ENCODE results near the gene PIK3R5. TPM values are rescaled to one million over a fixed set of nuclear protein-coding genes. Genes with fewer than 3 reads are reported as not detected.

Gene PIK3R5
- total and polyA plus RNA-seq, 2 donors from 2014 or later: 0.45 to 19.1 TPM

DNA sequence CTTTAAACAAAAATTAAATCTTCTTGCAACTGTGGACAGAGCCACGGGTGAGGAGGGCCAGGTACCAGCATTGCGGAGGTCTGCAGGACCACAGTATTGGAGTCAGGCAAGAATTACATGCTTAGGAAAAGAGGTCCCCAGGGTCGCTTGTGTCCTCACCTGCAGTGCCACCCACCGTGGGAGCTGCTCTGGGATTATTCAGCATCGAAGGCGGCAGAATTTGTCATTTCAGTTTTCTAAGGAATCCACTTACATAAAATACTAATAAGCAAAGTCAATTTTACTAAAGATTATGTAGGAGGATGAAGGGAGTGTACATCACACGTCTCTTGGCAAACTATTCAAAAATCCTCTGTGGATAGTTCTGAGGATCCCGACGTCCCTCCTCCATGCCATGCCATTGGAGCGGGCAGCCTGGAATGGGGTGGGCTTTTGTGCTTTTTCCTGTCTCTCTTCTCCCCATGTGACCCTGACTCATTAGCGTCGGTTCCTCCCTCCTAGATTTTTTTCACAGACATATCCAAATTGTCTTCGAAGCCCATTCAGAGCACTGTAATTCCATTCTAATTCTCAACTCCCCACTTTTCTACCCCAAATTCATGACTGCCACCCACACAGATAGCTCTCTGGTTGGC lies 95.0 kb downstream of the PIK3R5 start:
- DNase-seq (no peak), FAIRE-seq (no peak)
- Histone ChIP-seq H3K9me3 (ENCODE audit: control insufficient read depth in 2 of 3, insufficient read depth in 1 of 3, low read length in 3 of 3) (no peaks in the 10 kb centered on the region), H3K27me3 (ENCODE audit: control insufficient read depth, insufficient read depth, low read length) (no peaks in the 10 kb centered on the region), H3K9ac (ENCODE audit: low read length in 3 of 3) (no peak overlapping the region), H3K36me3 (ENCODE audit: control insufficient read depth in 2 of 3, insufficient read depth in 3 of 3, low read length in 3 of 3) (no peaks in the 10 kb centered on the region), H3K27ac (ENCODE audit: low read depth in 2 of 2, low read length in 2 of 2) (no peak overlapping the region), H3K4me3 (ENCODE audit: low read length in 3 of 3) (no peak overlapping the region), H3K4me1 (ENCODE audit: control insufficient read depth in 2 of 3, insufficient read depth in 2 of 3, low read depth in 1 of 3, low read length in 3 of 3) (no peaks in the 10 kb centered on the region)
- TF ChIP-seq, protein P1, sequence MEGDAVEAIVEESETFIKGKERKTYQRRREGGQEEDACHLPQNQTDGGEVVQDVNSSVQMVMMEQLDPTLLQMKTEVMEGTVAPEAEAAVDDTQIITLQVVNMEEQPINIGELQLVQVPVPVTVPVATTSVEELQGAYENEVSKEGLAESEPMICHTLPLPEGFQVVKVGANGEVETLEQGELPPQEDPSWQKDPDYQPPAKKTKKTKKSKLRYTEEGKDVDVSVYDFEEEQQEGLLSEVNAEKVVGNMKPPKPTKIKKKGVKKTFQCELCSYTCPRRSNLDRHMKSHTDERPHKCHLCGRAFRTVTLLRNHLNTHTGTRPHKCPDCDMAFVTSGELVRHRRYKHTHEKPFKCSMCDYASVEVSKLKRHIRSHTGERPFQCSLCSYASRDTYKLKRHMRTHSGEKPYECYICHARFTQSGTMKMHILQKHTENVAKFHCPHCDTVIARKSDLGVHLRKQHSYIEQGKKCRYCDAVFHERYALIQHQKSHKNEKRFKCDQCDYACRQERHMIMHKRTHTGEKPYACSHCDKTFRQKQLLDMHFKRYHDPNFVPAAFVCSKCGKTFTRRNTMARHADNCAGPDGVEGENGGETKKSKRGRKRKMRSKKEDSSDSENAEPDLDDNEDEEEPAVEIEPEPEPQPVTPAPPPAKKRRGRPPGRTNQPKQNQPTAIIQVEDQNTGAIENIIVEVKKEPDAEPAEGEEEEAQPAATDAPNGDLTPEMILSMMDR (IDR thresholded peaks at IDR 0.05; ENCODE audit: borderline replicate concordance, extremely low read depth, insufficient read depth): no peak
- intact Hi-C loops (cut with DNase I): no loop called here

DNA sequence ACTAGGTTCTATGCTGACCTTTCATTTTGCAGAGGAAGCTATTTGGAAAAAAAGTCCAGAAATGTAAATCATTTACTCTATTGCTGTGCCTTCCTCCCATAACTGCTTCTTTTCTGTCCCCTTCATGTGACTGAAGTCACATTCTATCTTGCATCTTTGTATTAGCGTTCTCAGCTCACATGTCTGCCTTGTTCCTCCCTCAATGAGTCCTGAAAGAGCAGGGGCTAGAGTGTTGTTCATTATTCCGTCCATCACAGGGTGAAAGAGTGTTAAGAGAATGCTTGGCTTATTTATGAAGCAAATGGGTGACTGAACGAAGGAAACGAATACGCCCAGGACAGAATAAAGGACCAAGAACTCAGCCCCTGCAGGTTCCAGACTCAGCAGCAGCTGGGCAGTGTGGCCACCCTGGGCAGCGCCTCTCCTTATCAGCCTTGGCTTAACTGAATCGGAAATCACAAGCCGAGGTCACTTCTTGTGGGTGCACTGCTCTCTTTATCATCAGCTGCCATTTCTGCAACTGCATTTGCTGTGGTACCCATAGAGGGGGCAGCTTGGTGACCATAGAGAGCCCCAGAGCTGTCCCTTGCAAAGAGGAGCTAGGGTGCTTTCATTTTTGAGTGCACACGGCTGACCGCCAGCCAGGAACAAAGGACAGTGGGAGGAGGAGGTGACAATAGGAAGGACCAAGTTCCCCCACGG lies 96.2 kb downstream of the PIK3R5 start:
- intact Hi-C loops (cut with DNase I): no loop called here
- Histone ChIP-seq H3K36me3 (ENCODE audit: control insufficient read depth in 2 of 3, insufficient read depth in 3 of 3, low read length in 3 of 3) (no peaks in the 10 kb centered on the region), H3K9me3 (ENCODE audit: control insufficient read depth in 2 of 3, insufficient read depth in 1 of 3, low read length in 3 of 3) (no peaks in the 10 kb centered on the region), H3K27ac (ENCODE audit: low read depth in 2 of 2, low read length in 2 of 2) (no peak overlapping the region), H3K4me3 (ENCODE audit: low read length in 3 of 3) (no peak overlapping the region), H3K9ac (ENCODE audit: low read length in 3 of 3) (no peak overlapping the region), H3K4me1 (ENCODE audit: control insufficient read depth in 2 of 3, insufficient read depth in 2 of 3, low read depth in 1 of 3, low read length in 3 of 3) (no peaks in the 10 kb centered on the region), H3K27me3 (ENCODE audit: control insufficient read depth, insufficient read depth, low read length) (no peaks in the 10 kb centered on the region)
- DNase-seq (peak in 1 of 5 donors; percentile 20), FAIRE-seq (no peak)
- TF ChIP-seq, protein P1 (IDR thresholded peaks at IDR 0.05; ENCODE audit: borderline replicate concordance, extremely low read depth, insufficient read depth): no peak

GRCh38 chr17:8868529-8868951 lies 97.0 kb downstream of the PIK3R5 start:
- no peaks in the 10 kb centered on the region for H3K27me3 ChIP-seq (ENCODE audit: control insufficient read depth, insufficient read depth, low read length)
- intact Hi-C loops (cut with DNase I): no loop called here
- no peaks in the 10 kb centered on the region for H3K4me1 ChIP-seq (ENCODE audit: control insufficient read depth in 2 of 3, insufficient read depth in 2 of 3, low read depth in 1 of 3, low read length in 3 of 3)
- no peaks in the 10 kb centered on the region for H3K36me3 ChIP-seq (ENCODE audit: control insufficient read depth in 2 of 3, insufficient read depth in 3 of 3, low read length in 3 of 3)
- H3K9me3 ChIP-seq (ENCODE audit: control insufficient read depth in 2 of 3, insufficient read depth in 1 of 3, low read length in 3 of 3): no peaks in the 10 kb centered on the region
- no peak overlapping the region for H3K9ac ChIP-seq (ENCODE audit: low read length in 3 of 3)
- no peak overlapping the region for H3K27ac ChIP-seq (ENCODE audit: low read depth in 2 of 2, low read length in 2 of 2)
- no peak overlapping the region for H3K4me3 ChIP-seq (ENCODE audit: low read length in 3 of 3)
- TF ChIP-seq, protein P1 (IDR thresholded peaks at IDR 0.05; ENCODE audit: borderline replicate concordance, extremely low read depth, insufficient read depth): no peak
- no peak for DNase-seq
- FAIRE-seq: no peak
